OCI-LY1 (cell line): Measurements from ENCODE around the gene AQP5.
"Not testable (repeated sequence)": the region's sequence is repeated elsewhere in the genome, so short reads cannot be mapped to it uniquely, and the experiment has no call there.

Experiments
- H2AFZ ChIP-seq: fragments of 200-600 bp; sonication (generic), shearing (Covaris generic); 2 replicates; pipeline ENCODE4 v1.6.0; 2014; ENCODE audit warnings: antibody characterized with exemption, mild to moderate bottlenecking, low read length
- H3F3A ChIP-seq: fragments of 200-600 bp; sonication (generic), shearing (Covaris generic); 2 replicates; pipeline ENCODE4 v1.6.0; 2014; ENCODE audit warnings: mild to moderate bottlenecking, antibody characterized with exemption, low read length, moderate library complexity; ENCODE audit not compliant: insufficient read depth
- H3K27ac ChIP-seq: fragments of 200-600 bp; sonication (generic); 2 replicates; pipeline ENCODE4 v1.5.1; 2014; ENCODE audit warnings: low read length, mixed run types, mild to moderate bottlenecking, low read depth; ENCODE audit not compliant: poor library complexity, severe bottlenecking
- H3K27me3 ChIP-seq: fragments of 200-600 bp; sonication (generic); 2 replicates; pipeline ENCODE4 v1.6.0; 2014; ENCODE audit warnings: antibody characterized with exemption, mild to moderate bottlenecking, low read length, moderate library complexity; ENCODE audit not compliant: insufficient read depth
- H3K36me3 ChIP-seq: fragments of 200-600 bp; sonication (generic); 2 replicates; pipeline ENCODE4 v1.6.1; 2014; ENCODE audit warnings: mild to moderate bottlenecking, antibody characterized with exemption, low read length, moderate library complexity, mixed read lengths; ENCODE audit not compliant: insufficient read depth
- H3K4me1 ChIP-seq: fragments of 200-600 bp; sonication (generic); 2 replicates; pipeline ENCODE4 v1.5.1; 2014; ENCODE audit warnings: mild to moderate bottlenecking, low read length, moderate library complexity; ENCODE audit not compliant: insufficient read depth, severe bottlenecking
- H3K4me2 ChIP-seq: fragments of 200-600 bp; sonication (generic), shearing (Covaris generic); 2 replicates; pipeline ENCODE4 v1.6.1; 2014; ENCODE audit warnings: low read length
- H3K4me3 ChIP-seq: fragments of 200-600 bp; sonication (generic); 2 replicates; pipeline ENCODE4 v1.5.1; 2014; ENCODE audit warnings: low read length, low read depth, mild to moderate bottlenecking, mixed read lengths; ENCODE audit not compliant: poor library complexity, severe bottlenecking
- H3K79me2 ChIP-seq: fragments of 200-600 bp; shearing (Covaris generic); 2 replicates; pipeline ENCODE4 v1.6.1; 2016; ENCODE audit warnings: mixed run types, low read length, mixed read lengths; ENCODE audit not compliant: insufficient read depth
- H3K9ac ChIP-seq: fragments of 200-600 bp; sonication (generic), shearing (Covaris generic); 2 replicates; pipeline ENCODE4 v1.6.1; 2014; ENCODE audit warnings: mild to moderate bottlenecking, low read length, mixed read lengths
- H3K9me2 ChIP-seq: fragments of 200-600 bp; sonication (generic), shearing (Covaris generic); 2 replicates; pipeline ENCODE4 v1.6.1; 2014; ENCODE audit warnings: low read depth, mild to moderate bottlenecking, low read length, mixed read lengths
- H3K9me3 ChIP-seq: fragments of 200-600 bp; shearing (Covaris generic); 2 replicates; pipeline ENCODE4 v1.6.1; 2014; ENCODE audit warnings: low read length, mixed read lengths
- H4K20me1 ChIP-seq: fragments of 200-600 bp; sonication (generic), shearing (Covaris generic); 2 replicates; pipeline ENCODE4 v1.6.0; 2016; ENCODE audit warnings: mild to moderate bottlenecking, low read length; ENCODE audit not compliant: insufficient read depth
- EZH2 ChIP-seq: fragments of 200-600 bp; sonication (generic), shearing (Covaris generic); IDR thresholded peaks from 2 replicates; pipeline ENCODE4 v1.8.0; 2017; ENCODE audit warnings: borderline replicate concordance, mixed run types, mild to moderate bottlenecking, antibody characterized with exemption, low read length, moderate library complexity, mixed read lengths
- TF ChIP-seq, protein P1 (sequence below): fragments of 200-600 bp; sonication (generic), shearing (Covaris generic); IDR thresholded peaks from 2 replicates; pipeline ENCODE4 v1.5.1; 2017; ENCODE audit warnings: mild to moderate bottlenecking, antibody characterized with exemption, low read length, moderate library complexity, mixed read lengths

AQP5 gene

DNA sequence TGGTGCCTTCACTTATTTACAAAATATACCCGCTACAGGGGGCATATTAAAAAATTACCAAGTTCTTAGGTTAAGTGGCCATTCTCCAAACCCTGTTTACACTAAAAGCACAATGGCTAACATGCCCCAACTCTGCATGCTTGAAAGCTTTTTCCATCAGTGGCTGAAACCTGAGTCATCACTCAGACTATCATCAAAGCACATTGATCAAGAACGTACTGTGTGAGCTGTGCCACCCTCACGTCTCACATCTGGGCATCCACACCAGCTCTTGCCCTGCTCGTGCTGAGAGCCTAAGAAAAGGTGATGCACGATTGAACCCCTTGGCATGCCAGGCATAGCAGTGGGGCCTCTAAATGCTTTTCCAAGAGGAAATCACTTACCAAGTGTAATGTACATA is 24.3 kb downstream of the AQP5 start:
- 0 out of 2 replicates have a peak, but pooled peaks cover 2% of the 10 kb centered on the region for H3F3A ChIP-seq
- no peaks in the 10 kb centered on the region for H3K4me1 ChIP-seq
- H3K4me3 ChIP-seq, result no peak overlapping the region
- peaks cover 56% of the 10 kb centered on the region for H3K36me3 ChIP-seq
- H3K79me2 ChIP-seq, result no peaks in the 10 kb centered on the region
- no peak overlapping the region for H3K9ac ChIP-seq
- no peak overlapping the region for H3K4me2 ChIP-seq
- no peaks in the 10 kb centered on the region for H4K20me1 ChIP-seq
- no peaks in the 10 kb centered on the region for H3K9me2 ChIP-seq
- TF ChIP-seq, protein P1, sequence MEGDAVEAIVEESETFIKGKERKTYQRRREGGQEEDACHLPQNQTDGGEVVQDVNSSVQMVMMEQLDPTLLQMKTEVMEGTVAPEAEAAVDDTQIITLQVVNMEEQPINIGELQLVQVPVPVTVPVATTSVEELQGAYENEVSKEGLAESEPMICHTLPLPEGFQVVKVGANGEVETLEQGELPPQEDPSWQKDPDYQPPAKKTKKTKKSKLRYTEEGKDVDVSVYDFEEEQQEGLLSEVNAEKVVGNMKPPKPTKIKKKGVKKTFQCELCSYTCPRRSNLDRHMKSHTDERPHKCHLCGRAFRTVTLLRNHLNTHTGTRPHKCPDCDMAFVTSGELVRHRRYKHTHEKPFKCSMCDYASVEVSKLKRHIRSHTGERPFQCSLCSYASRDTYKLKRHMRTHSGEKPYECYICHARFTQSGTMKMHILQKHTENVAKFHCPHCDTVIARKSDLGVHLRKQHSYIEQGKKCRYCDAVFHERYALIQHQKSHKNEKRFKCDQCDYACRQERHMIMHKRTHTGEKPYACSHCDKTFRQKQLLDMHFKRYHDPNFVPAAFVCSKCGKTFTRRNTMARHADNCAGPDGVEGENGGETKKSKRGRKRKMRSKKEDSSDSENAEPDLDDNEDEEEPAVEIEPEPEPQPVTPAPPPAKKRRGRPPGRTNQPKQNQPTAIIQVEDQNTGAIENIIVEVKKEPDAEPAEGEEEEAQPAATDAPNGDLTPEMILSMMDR, result no peak
- no peak for TF ChIP-seq EZH2
- no peaks in the 10 kb centered on the region for H3K9me3 ChIP-seq
- no peaks in the 10 kb centered on the region for H3K27me3 ChIP-seq
- H3K27ac ChIP-seq, result no peak overlapping the region
- H2AFZ ChIP-seq, result no peak overlapping the region

DNA sequence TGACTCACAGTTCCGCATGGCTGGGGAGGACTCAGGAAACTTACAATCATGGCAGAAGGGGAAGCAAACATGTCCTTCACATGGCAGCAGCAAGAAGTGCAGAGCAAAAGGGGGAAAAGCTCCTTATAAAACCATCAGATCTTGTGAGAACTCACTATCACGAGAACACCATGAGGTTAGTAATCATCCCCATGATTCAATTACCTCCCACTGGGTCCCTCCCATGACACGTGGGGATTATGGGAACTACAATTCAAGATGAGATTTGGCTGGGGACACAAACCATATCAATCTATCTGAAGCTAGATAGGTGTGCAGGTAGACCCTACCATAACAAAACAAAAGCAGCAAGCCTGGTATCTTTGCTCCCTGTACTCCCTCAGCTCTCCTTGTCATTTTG is 24.8 kb downstream of the AQP5 start:
- H3K4me2 ChIP-seq, H3K27ac ChIP-seq, H3K9me3 ChIP-seq, H4K20me1 ChIP-seq, H3K4me3 ChIP-seq, H3K9me2 ChIP-seq, H3K27me3 ChIP-seq, H3F3A ChIP-seq, H2AFZ ChIP-seq, H3K79me2 ChIP-seq, H3K4me1 ChIP-seq, H3K9ac ChIP-seq: not testable (repeated sequence)
- H3K36me3 ChIP-seq, result peaks cover 59% of the 10 kb centered on the region

DNA sequence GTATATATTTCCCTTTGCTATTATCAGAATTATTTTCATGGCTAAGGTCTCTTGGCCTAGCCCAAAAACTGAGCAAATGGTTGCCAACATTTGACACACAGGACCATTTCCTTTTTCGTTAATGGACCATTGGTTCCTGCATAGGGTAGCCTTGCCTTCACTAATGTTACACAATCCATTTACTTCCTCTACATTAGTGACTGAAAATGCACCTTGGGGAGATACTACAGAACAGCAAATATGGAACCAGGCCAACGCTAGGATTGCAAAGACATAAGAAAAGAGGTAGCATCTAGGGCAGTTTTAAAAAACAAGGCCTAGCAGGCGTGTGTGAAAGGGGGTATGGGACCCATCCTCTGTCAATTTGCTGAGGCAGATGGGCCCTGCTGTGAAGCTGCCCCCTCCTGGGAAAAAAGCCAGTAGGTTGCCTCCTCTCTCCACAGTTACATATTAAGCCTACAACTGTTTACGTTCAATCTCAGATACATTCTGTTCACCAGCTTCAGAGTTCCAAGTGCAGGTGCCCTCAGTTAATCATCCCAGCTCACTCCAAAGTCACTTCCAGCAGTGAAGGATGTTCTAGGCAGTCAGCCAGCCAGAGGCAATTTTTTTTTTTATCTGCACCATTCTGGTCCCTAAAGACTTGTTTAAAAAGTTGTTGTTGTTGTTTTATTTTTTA is 26.1 kb downstream of the AQP5 start:
- Histone ChIP-seq H3K4me3 (no peak overlapping the region), H3K9me2 (no peaks in the 10 kb centered on the region), H3K27me3 (no peaks in the 10 kb centered on the region), H3K79me2 (no peaks in the 10 kb centered on the region), H3K4me1 (no peaks in the 10 kb centered on the region), H3K9ac (no peak overlapping the region), H4K20me1 (no peaks in the 10 kb centered on the region), H3K36me3 (peaks cover 72% of the 10 kb centered on the region), H2AFZ (no peak overlapping the region), H3K9me3 (no peaks in the 10 kb centered on the region), H3F3A (0 out of 2 replicates have a peak, but pooled peaks cover 4% of the 10 kb centered on the region), H3K27ac (no peak overlapping the region), H3K4me2 (no peak overlapping the region)
- TF ChIP-seq, protein P1, result no peak
- no peak for TF ChIP-seq EZH2

DNA sequence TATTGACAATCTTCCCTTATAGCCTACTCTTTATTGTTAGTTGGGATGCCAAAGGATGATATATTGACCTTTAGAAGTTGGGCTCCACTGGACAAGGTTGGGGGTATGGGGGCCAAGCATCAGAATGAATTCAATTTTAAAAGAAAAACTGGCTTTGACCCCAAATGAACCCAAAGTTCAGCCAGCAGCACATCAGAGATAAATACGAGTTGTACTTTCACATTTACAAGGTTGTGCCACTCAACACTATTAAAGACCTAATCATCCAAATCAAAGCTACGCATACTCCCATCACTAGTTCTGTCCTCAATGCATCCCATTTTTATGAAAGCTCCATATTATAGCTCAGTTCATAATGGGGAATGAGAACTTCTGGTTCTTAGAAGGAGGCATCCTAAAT is 27.7 kb downstream of the AQP5 start:
- H3K36me3 ChIP-seq, result peaks cover 88% of the 10 kb centered on the region
- H3F3A ChIP-seq, H3K4me1 ChIP-seq, H3K9me2 ChIP-seq, H3K9me3 ChIP-seq, H4K20me1 ChIP-seq, H3K4me2 ChIP-seq, H2AFZ ChIP-seq, H3K9ac ChIP-seq, H3K27me3 ChIP-seq, H3K27ac ChIP-seq, H3K79me2 ChIP-seq, H3K4me3 ChIP-seq: not testable (repeated sequence)
